H1 (cell line): ENCODE measurements around the gene NMUR1. TPM values are rescaled to one million over a fixed set of nuclear protein-coding genes. Genes with fewer than 3 reads are reported as not detected.

ENCODE experiments used
- ATF3 ChIP-seq: IDR thresholded peaks from 2 replicates; pipeline ENCODE4 v1.6.1; 2011; ENCODE audit warnings: low read depth, mild to moderate bottlenecking, low read length; ENCODE audit not compliant: insufficient read depth
- BACH1 ChIP-seq: IDR thresholded peaks from 2 replicates; pipeline ENCODE4 v1.6.1; 2012; ENCODE audit warnings: low read length, improper control_type of control experiment
- CHD1 ChIP-seq: IDR thresholded peaks from 2 replicates; pipeline ENCODE4 v1.6.1; 2012; ENCODE audit warnings: low read depth, low read length, improper control_type of control experiment
- CHD2 ChIP-seq: IDR thresholded peaks from 2 replicates; pipeline ENCODE4 v1.6.1; 2012; ENCODE audit warnings: low read length, improper control_type of control experiment
- CHD7 ChIP-seq: fragments of 300-600 bp; sonication (generic); IDR thresholded peaks from 2 replicates; pipeline ENCODE4 v1.7.1; 2012; ENCODE audit warnings: low read length, moderate library complexity, mild to moderate bottlenecking, inconsistent platforms; ENCODE audit not compliant: insufficient replicate concordance
- CREB1 ChIP-seq: IDR thresholded peaks from 2 replicates; pipeline ENCODE4 v1.6.1; 2012; ENCODE audit warnings: inconsistent platforms
- CTBP2 ChIP-seq: IDR thresholded peaks from 2 replicates; pipeline ENCODE4 v1.7.0; 2011; ENCODE audit warnings: borderline replicate concordance, mild to moderate bottlenecking, moderate library complexity, mixed read lengths, low read length; ENCODE audit not compliant: insufficient read depth, insufficient read length
- FOSL1 ChIP-seq: IDR thresholded peaks from 2 replicates; pipeline ENCODE4 v1.6.1; 2011; ENCODE audit warnings: mild to moderate bottlenecking, low read depth, low read length, moderate library complexity; ENCODE audit not compliant: insufficient read depth
- JUN ChIP-seq: IDR thresholded peaks from 2 replicates; pipeline ENCODE4 v1.6.1; 2011; ENCODE audit warnings: low read depth, mild to moderate bottlenecking, improper control_type of control experiment, low read length
- RNF2 ChIP-seq: fragments of 200-900, 300-1000 bp; sonication (generic); IDR thresholded peaks from 2 replicates; pipeline ENCODE4 v1.7.1; 2016; ENCODE audit warnings: borderline replicate concordance, low read depth, mild to moderate bottlenecking, antibody characterized with exemption, low read length; ENCODE audit not compliant: poor library complexity, severe bottlenecking; ENCODE audit errors: missing control alignments
- TAF1 ChIP-seq: IDR thresholded peaks from 2 replicates; pipeline ENCODE4 v1.6.1; 2011; ENCODE audit warnings: mild to moderate bottlenecking, low read depth, low read length
- TEAD4 ChIP-seq: IDR thresholded peaks from 2 replicates; pipeline ENCODE4 v1.6.1; 2012; ENCODE audit warnings: low read depth, low read length, inconsistent platforms, mixed read lengths
- polyA plus RNA-seq, 7 experiments: library from polyadenylated mRNA; depleted of rRNA in 3 of 7; stranded (reverse) in 5 of 7; unstranded in 2 of 7; fragments of >200 nt in 5 of 7; fragments of 200-250 nt in 2 of 7; gene quantifications; 1 replicate in 5 of 7; 2 replicates in 1 of 7; 4 replicates in 1 of 7; pipeline versions ENCODE4 v1.2.1 to v1.2.3, GENCODE V29; 2011 to 2013; ENCODE audit warnings: missing spikeins in 2 of 7, mixed read lengths in 2 of 7
- total RNA-seq: library from RNA; stranded (reverse); fragmentation: NEBNext Ultra II Directional; extraction: Animal tissue kit (Norgen Biotek cat#: 25700); gene quantifications from 2 replicates; pipeline ENCODE4 v1.2.1, GENCODE V29; 2021

Gene NMUR1
- total and polyA plus RNA-seq, 2 of the 8 experiments (the other 6 are each of a cell fraction or from before 2014, with no cell fraction given): 0.56 to 1.5 TPM

- TF ChIP-seq CHD7: no peak
- TF ChIP-seq BACH1: no peak
- TF ChIP-seq FOSL1: no peak
- TF ChIP-seq TAF1: no peak
- no peak for TF ChIP-seq RNF2
- TF ChIP-seq CREB1: no peak
- TF ChIP-seq CHD1: no peak
- no peak for TF ChIP-seq CTBP2
- TF ChIP-seq CHD2: no peak
- TF ChIP-seq ATF3: no peak
- no peak for TF ChIP-seq JUN
- TF ChIP-seq TEAD4: no peak
Measured at GRCh38 chr2:231567159-231567558, 36.9 kb upstream of the NMUR1 start (continued).
